Vagina (tissue), 2 donors: ENCODE measurements around the gene ASTN2. TPM values are rescaled to one million over a fixed set of nuclear protein-coding genes. Genes with fewer than 3 reads are reported as not detected.

ENCODE experiments used
- DNase-seq, 2 donors: peaks; one replicate each; pipeline ENCODE4 v3.0.0-alpha.2; 2017; ENCODE audit errors: extremely low spot score in 2 of 2
- H3K27ac ChIP-seq: fragments of 200-600 bp; sonication (generic); one replicate; pipeline ENCODE4 v1.5.1; 2019
- H3K27me3 ChIP-seq: fragments of 200-600 bp; sonication (generic); one replicate; pipeline ENCODE4 v1.5.1; 2019
- H3K36me3 ChIP-seq, 2 donors: fragments of 200-600 bp; sonication (generic); one replicate each; pipeline ENCODE4 v1.5.1; 2017 to 2019
- H3K4me1 ChIP-seq: fragments of 200-600 bp; sonication (generic); one replicate; pipeline ENCODE4 v1.5.1; 2019
- H3K4me3 ChIP-seq, 2 donors: fragments of 200-600 bp; sonication (generic); 1 replicate in 1 of 2; 2 replicates in 1 of 2; pipeline ENCODE4 v1.5.1; 2016 to 2019
- H3K9me3 ChIP-seq: fragments of 200-600 bp; sonication (generic); one replicate; pipeline ENCODE4 v1.5.1; 2019
- POLR2A ChIP-seq, 2 donors: fragments of 450-650 bp; IDR thresholded peaks; one replicate each; pipeline ENCODE4 v1.6.1; 2017; ENCODE audit warnings: antibody characterized with exemption in 2 of 2, mild to moderate bottlenecking in 2 of 2, moderate library complexity in 2 of 2
- POLR2AphosphoS5 ChIP-seq, 2 donors: sonication (generic); formaldehyde crosslinking; IDR thresholded peaks; one replicate each; pipeline ENCODE4 v1.9.0; 2017; ENCODE audit warnings: antibody characterized with exemption in 2 of 2, mild to moderate bottlenecking in 2 of 2, low read depth in 1 of 2; ENCODE audit not compliant: insufficient read depth in 1 of 2
- intact Hi-C: fragments of 100-400 bp; cut with DNase I; formaldehyde crosslinking; loops from one replicate; pipeline ENCODE4 v1.15.1; 2023
- total RNA-seq: library from RNA; depleted of rRNA; stranded (reverse); fragments of >200 nt; gene quantifications from one replicate; pipeline ENCODE4 v1.2.3, GENCODE V29; 2016
- TF ChIP-seq, protein P1 (sequence below), 3 experiments: fragments of 450-650 bp in 2 of 3; fragments of 200-600 bp in 1 of 3; sonication (generic) in 1 of 3; IDR thresholded peaks; one replicate each; pipeline ENCODE4 v1.5.1; 2017 to 2019; ENCODE audit warnings: antibody characterized with exemption in 3 of 3, mild to moderate bottlenecking in 2 of 3, moderate library complexity in 2 of 3

ASTN2 gene
- total RNA-seq, 1 donor from 2014 or later = 4.4 TPM

- no peak overlapping the region for H3K4me3 ChIP-seq
- H3K27me3 ChIP-seq = no peaks in the 10 kb centered on the region
- no peaks in the 10 kb centered on the region for H3K36me3 ChIP-seq
- TF ChIP-seq, protein P1, sequence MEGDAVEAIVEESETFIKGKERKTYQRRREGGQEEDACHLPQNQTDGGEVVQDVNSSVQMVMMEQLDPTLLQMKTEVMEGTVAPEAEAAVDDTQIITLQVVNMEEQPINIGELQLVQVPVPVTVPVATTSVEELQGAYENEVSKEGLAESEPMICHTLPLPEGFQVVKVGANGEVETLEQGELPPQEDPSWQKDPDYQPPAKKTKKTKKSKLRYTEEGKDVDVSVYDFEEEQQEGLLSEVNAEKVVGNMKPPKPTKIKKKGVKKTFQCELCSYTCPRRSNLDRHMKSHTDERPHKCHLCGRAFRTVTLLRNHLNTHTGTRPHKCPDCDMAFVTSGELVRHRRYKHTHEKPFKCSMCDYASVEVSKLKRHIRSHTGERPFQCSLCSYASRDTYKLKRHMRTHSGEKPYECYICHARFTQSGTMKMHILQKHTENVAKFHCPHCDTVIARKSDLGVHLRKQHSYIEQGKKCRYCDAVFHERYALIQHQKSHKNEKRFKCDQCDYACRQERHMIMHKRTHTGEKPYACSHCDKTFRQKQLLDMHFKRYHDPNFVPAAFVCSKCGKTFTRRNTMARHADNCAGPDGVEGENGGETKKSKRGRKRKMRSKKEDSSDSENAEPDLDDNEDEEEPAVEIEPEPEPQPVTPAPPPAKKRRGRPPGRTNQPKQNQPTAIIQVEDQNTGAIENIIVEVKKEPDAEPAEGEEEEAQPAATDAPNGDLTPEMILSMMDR (IDR thresholded peaks at IDR 0.05) = no peak
- TF ChIP-seq POLR2AphosphoS5 (IDR thresholded peaks at IDR 0.05; ENCODE audit: insufficient read depth in 1 of 2, low read depth in 1 of 2) (no peak), POLR2A (IDR thresholded peaks at IDR 0.05) (no peak)
- intact Hi-C loops = no loop called here
- DNase-seq = no peak
- H3K27ac ChIP-seq = no peak overlapping the region
- no peaks in the 10 kb centered on the region for H3K9me3 ChIP-seq
- no peaks in the 10 kb centered on the region for H3K4me1 ChIP-seq
Observed at GRCh38 chr9:116409129-116409528, 1005.7 kb downstream of the ASTN2 start.

GRCh38 chr9:116406469-116406868, 1008.4 kb downstream of the ASTN2 start:
- no peak for DNase-seq
- Histone ChIP-seq H3K36me3 (no peaks in the 10 kb centered on the region), H3K4me3 (no peak overlapping the region), H3K4me1 (no peaks in the 10 kb centered on the region), H3K9me3 (no peaks in the 10 kb centered on the region), H3K27ac (no peak overlapping the region), H3K27me3 (no peaks in the 10 kb centered on the region)
- intact Hi-C loops = no loop called here
- TF ChIP-seq POLR2A (IDR thresholded peaks at IDR 0.05) (no peak), POLR2AphosphoS5 (IDR thresholded peaks at IDR 0.05; ENCODE audit: insufficient read depth in 1 of 2, low read depth in 1 of 2) (no peak)
- TF ChIP-seq, protein P1 (IDR thresholded peaks at IDR 0.05) = no peak

DNA sequence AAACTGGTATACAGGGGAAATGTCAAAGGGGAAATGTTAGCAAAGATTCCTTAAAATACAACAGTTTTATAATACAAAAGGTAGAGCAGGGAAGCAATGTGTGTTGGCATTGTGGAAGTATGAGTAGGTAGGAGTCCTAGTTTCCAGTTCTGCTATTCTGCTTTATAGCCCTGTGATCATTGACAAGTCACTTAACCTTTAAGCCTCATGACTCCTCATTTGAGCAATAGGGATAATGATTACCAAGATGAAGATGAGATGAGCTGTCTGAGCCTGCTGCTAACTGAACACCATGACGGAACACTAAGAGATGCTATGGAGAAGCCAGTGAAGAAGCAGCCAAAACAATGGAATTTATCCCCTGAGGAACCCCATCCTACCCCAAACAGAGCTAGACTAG, 1009.5 kb downstream of the ASTN2 start:
- intact Hi-C loops = no loop called here
- DNase-seq = no peak
- no peak overlapping the region for H3K27ac ChIP-seq
- H3K9me3 ChIP-seq = no peaks in the 10 kb centered on the region
- H3K36me3 ChIP-seq = no peaks in the 10 kb centered on the region
- TF ChIP-seq POLR2A (IDR thresholded peaks at IDR 0.05) (no peak), POLR2AphosphoS5 (IDR thresholded peaks at IDR 0.05; ENCODE audit: insufficient read depth in 1 of 2, low read depth in 1 of 2) (no peak)
- TF ChIP-seq, protein P1 (IDR thresholded peaks at IDR 0.05) = no peak
- H3K27me3 ChIP-seq = no peaks in the 10 kb centered on the region
- H3K4me3 ChIP-seq = no peak overlapping the region
- no peaks in the 10 kb centered on the region for H3K4me1 ChIP-seq

GRCh38 chr9:116404228-116404627, 1010.6 kb downstream of the ASTN2 start:
- no peak overlapping the region for H3K27ac ChIP-seq
- TF ChIP-seq POLR2A (IDR thresholded peaks at IDR 0.05) (no peak), POLR2AphosphoS5 (IDR thresholded peaks at IDR 0.05; ENCODE audit: insufficient read depth in 1 of 2, low read depth in 1 of 2) (no peak)
- TF ChIP-seq, protein P1 (IDR thresholded peaks at IDR 0.05) = no peak
- H3K27me3 ChIP-seq = no peaks in the 10 kb centered on the region
- no peaks in the 10 kb centered on the region for H3K9me3 ChIP-seq
- no peaks in the 10 kb centered on the region for H3K36me3 ChIP-seq
- intact Hi-C loops = no loop called here
- DNase-seq = no peak
- H3K4me3 ChIP-seq = no peak overlapping the region
- H3K4me1 ChIP-seq = no peaks in the 10 kb centered on the region

- TF ChIP-seq, protein P1 (IDR thresholded peaks at IDR 0.05) = no peak
- no peak for TF ChIP-seq POLR2A (IDR thresholded peaks at IDR 0.05)
- TF ChIP-seq POLR2AphosphoS5 (IDR thresholded peaks at IDR 0.05; ENCODE audit: insufficient read depth in 1 of 2, low read depth in 1 of 2) = no peak
- intact Hi-C loops = no loop called here
- DNase-seq = no peak
- H3K4me3 ChIP-seq = no peak overlapping the region
- H3K4me1 ChIP-seq = no peaks in the 10 kb centered on the region
- no peaks in the 10 kb centered on the region for H3K36me3 ChIP-seq
- H3K27ac ChIP-seq = no peak overlapping the region
- H3K27me3 ChIP-seq = no peaks in the 10 kb centered on the region
- H3K9me3 ChIP-seq = no peaks in the 10 kb centered on the region
Observed at GRCh38 chr9:116403171-116403570, 1011.7 kb downstream of the ASTN2 start.
